Measurements from ENCODE around the gene GATAD1. TPM values are rescaled to one million over a fixed set of nuclear protein-coding genes. Genes with fewer than 3 reads are reported as not detected.

GATAD1 gene
- total and polyA plus RNA-seq, 2 of the 4 experiments (the other 2 are of a cell fraction): 9.3 to 15.2 TPM

GRCh38 chr7:92460109-92460508 is 12.8 kb downstream of the GATAD1 start:
- Histone ChIP-seq H3K56ac (ENCODE audit: extremely low read depth, insufficient read depth, low read length) (no peak overlapping the region), H4K5ac (ENCODE audit: low read depth, low read length) (no peak overlapping the region), H3K27me3 (ENCODE audit: control insufficient read depth, insufficient read depth, low read length) (no peaks in the 10 kb centered on the region), H3K79me1 (ENCODE audit: low read depth in 1 of 2, low read length in 2 of 2) (no peaks in the 10 kb centered on the region), H2AFZ (replicated peaks; ENCODE audit: low read length, poor library complexity) (no peak overlapping the region), H4K91ac (ENCODE audit: insufficient read depth, low read depth, low read length) (no peak overlapping the region), H4K8ac (ENCODE audit: low read depth in 2 of 2, low read length in 2 of 2) (no peak overlapping the region), H3K18ac (ENCODE audit: low read depth, low read length) (no peak overlapping the region), H2AK5ac (ENCODE audit: low read depth, low read length) (no peak overlapping the region), H3K4me1 (ENCODE audit: control insufficient read depth, insufficient read depth, low read length) (no peaks in the 10 kb centered on the region), H3K36me3 (ENCODE audit: control insufficient read depth, insufficient read depth, low read length) (peaks cover 11% of the 10 kb centered on the region), H3K9me1 (ENCODE audit: insufficient read depth, low read length) (peaks cover 2% of the 10 kb centered on the region; the same call in 1 of the 2 replicates), H2BK15ac (ENCODE audit: low read depth, low read length) (no peak overlapping the region), H3K23ac (ENCODE audit: low read depth, low read length) (no peak overlapping the region), H2BK5ac (ENCODE audit: low read depth, low read length, poor library complexity, severe bottlenecking) (no peak overlapping the region), H2BK20ac (ENCODE audit: low read depth, low read length) (no peak overlapping the region), H3K9ac (ENCODE audit: low read depth, low read length) (no peak overlapping the region), H3K9me3 (ENCODE audit: control insufficient read depth, insufficient read depth, low read length) (no peaks in the 10 kb centered on the region), H4K20me1 (ENCODE audit: insufficient read depth, low read length) (no peaks in the 10 kb centered on the region), H3K4me3 (ENCODE audit: insufficient read depth, low read depth, low read length) (no peak overlapping the region), H2AK9ac (replicated peaks; ENCODE audit: low read depth, low read length, poor library complexity) (no peak overlapping the region), H3K4ac (ENCODE audit: low read depth, low read length) (no peak overlapping the region), H3K4me2 (ENCODE audit: low read depth, low read length) (no peak overlapping the region), H2BK120ac (ENCODE audit: low read depth, low read length) (no peak overlapping the region), H3K14ac (replicated peaks; ENCODE audit: low read depth, low read length) (no peak overlapping the region), H3K27ac (ENCODE audit: insufficient read depth, low read length) (no peak overlapping the region)
- dilution Hi-C loops (cut with HindIII; ENCODE audit: low sequenced_read_pairs, unreplicated experiment) (no loop called here), intact Hi-C loops (cut with micrococcal nuclease) (no loop called here), in situ Hi-C loops (cut with MboI; ENCODE audit: low sequenced_read_pairs) (no loop called here)
- ChIA-PET CTCF (interaction anchor here (0.7 kb wide), 1 partner anchor 806 kb away, joined by 3 read pairs; no protein-coding TSS in a partner anchor), POLR2A (ENCODE audit: unreplicated experiment) (no interaction called here)
- ATAC-seq (ENCODE audit: low read depth) (no peak), DNase-seq (no peak)
- WGBS, 2 experiments (ENCODE audit: extremely low coverage in 2 of 2, insufficient read length in 1 of 2): no CpG with 5 or more reads among the region's 2 CpGs
- BruUV-seq (replicated peaks): no TSS peak
- TF ChIP-seq RAD21 (IDR thresholded peaks at IDR 0.05; ENCODE audit: low read length): no peak
- TF ChIP-seq CEBPB (IDR thresholded peaks at IDR 0.05; ENCODE audit: low read depth, low read length): no peak
- TF ChIP-seq NFE2L2 (IDR thresholded peaks at IDR 0.05; ENCODE audit: low read depth, low read length): no peak
- no peak for TF ChIP-seq SMC3 (IDR thresholded peaks at IDR 0.05; ENCODE audit: low read depth, low read length)
- no peak for TF ChIP-seq MXI1 (IDR thresholded peaks at IDR 0.05; ENCODE audit: borderline replicate concordance, low read depth, low read length)
